ENCODE results near the gene CCDC97.

The CCDC97 gene

DNA sequence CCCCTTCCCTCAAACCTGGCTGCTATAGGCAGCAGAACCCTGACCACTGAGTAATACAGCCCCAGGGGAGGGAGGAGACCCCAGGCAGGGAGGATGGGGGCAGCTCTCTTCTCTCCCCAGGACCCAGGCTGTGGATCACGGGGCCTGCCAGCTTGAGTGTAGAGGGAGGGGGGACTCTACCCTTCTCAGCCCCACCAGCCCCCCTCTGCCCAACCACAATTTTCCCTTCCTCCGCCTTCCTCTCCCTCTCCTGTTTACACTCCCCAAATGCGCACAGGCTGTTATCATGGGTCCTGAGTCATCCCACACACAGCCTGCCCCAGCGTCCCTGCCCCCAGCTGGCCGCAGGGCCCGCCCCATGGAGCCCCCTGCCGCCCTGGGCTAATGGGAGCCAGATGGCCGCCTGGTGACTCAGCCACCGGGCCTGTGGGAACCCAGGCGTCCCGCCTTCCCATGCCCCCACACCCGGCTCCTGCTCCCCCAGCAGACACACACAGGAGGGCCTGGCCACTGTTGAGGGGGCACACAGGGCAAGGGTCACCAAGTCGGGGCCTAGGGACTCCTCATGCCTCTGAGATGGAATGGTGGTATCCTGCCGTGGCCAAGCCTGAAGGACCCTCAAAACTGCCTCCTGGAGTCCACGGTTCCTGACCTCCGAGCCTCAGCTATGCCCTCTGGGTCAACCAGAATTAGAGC is 13.6 kb downstream of the CCDC97 start:
- Histone ChIP-seq H3K27ac (peak overlapping the region; percentile 61), H3K9me3 (ENCODE audit: severe bottlenecking) (no peaks in the 10 kb centered on the region), H3K27me3 (ENCODE audit: insufficient read depth, low read depth, severe bottlenecking) (no peaks in the 10 kb centered on the region), H3K4me3 (ENCODE audit: low read depth, low read length) (no peak overlapping the region), H3K36me3 (peaks cover 31% of the 10 kb centered on the region)
- TF ChIP-seq, protein P1, sequence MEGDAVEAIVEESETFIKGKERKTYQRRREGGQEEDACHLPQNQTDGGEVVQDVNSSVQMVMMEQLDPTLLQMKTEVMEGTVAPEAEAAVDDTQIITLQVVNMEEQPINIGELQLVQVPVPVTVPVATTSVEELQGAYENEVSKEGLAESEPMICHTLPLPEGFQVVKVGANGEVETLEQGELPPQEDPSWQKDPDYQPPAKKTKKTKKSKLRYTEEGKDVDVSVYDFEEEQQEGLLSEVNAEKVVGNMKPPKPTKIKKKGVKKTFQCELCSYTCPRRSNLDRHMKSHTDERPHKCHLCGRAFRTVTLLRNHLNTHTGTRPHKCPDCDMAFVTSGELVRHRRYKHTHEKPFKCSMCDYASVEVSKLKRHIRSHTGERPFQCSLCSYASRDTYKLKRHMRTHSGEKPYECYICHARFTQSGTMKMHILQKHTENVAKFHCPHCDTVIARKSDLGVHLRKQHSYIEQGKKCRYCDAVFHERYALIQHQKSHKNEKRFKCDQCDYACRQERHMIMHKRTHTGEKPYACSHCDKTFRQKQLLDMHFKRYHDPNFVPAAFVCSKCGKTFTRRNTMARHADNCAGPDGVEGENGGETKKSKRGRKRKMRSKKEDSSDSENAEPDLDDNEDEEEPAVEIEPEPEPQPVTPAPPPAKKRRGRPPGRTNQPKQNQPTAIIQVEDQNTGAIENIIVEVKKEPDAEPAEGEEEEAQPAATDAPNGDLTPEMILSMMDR (IDR thresholded peaks at IDR 0.05; ENCODE audit: low read depth, low read length) = no peak
- peak; percentile 59 for DNase-seq

DNA sequence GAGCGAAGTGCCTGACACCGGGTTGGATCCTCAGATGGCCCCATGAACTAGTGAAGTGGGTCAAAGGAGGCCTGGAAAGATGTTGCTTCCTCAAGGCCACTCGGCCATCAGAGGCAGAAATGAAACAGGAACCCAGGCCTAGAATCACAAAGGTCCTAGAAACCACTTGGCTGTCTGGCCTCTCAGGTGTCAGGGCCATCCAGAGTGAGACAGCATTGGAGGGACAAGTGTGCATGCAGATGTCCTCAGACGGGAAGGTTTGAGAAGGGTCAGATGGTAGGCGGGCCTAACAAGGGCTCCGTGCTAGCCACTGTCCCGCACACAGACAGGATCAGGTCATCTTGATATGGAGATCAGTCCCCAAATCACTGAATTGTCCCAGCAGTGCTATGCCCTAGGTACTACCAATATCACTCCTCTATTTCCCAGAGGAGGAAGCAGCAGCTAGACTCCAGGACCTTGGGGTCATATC is 14.3 kb downstream of the CCDC97 start:
- H3K9me3 ChIP-seq (ENCODE audit: severe bottlenecking) = no peaks in the 10 kb centered on the region
- peaks cover 24% of the 10 kb centered on the region for H3K36me3 ChIP-seq
- no peak overlapping the region for H3K4me3 ChIP-seq (ENCODE audit: low read depth, low read length)
- H3K27ac ChIP-seq = peak overlapping the region; percentile 61
- DNase-seq = no peak
- H3K27me3 ChIP-seq (ENCODE audit: insufficient read depth, low read depth, severe bottlenecking) = no peaks in the 10 kb centered on the region
- TF ChIP-seq, protein P1 (IDR thresholded peaks at IDR 0.05; ENCODE audit: low read depth, low read length) = no peak

DNA sequence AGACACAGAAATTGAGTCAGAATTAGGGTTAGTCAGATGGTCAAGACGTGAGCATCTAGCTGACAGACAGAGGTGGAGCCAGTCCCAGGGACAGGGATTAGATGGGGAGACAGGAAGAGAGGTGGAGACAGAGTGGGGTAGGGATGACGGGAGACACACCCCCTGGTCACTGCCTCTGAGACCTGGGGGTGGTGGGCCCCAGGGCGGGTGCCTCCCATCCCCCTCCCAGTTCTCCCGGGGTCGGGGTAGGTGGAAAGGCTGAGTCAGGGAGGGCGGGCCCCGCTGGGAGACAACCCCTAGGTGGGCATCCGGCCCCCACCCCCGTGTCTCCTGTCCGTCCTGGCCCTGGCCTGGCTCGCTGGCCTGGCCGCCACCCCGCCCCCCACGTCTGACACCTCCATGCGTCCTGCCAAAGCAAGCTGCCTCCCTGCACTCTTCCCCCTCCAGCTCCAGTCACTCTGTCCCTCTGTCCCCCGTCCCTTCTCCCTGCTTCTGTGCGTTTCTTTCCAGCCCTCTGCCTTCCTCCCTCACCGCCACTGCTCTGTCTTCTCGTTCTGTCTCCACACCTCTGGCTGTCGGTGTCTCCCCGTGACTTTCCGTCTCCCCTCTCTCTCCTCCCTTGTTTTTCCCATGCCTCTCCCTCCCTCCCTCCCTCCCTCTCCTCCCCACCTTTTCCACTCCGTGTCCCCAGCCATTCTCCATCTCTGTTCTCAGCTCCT is 15.1 kb downstream of the CCDC97 start:
- Histone ChIP-seq H3K9me3 (ENCODE audit: severe bottlenecking) (no peaks in the 10 kb centered on the region), H3K27me3 (ENCODE audit: insufficient read depth, low read depth, severe bottlenecking) (no peaks in the 10 kb centered on the region), H3K4me3 (ENCODE audit: low read depth, low read length) (no peak overlapping the region; the same call in 1 of the 2 replicates), H3K36me3 (peaks cover 20% of the 10 kb centered on the region), H3K27ac (no peak overlapping the region)
- TF ChIP-seq, protein P1 (IDR thresholded peaks at IDR 0.05; ENCODE audit: low read depth, low read length) = no peak
- peak; percentile 66 for DNase-seq

DNA sequence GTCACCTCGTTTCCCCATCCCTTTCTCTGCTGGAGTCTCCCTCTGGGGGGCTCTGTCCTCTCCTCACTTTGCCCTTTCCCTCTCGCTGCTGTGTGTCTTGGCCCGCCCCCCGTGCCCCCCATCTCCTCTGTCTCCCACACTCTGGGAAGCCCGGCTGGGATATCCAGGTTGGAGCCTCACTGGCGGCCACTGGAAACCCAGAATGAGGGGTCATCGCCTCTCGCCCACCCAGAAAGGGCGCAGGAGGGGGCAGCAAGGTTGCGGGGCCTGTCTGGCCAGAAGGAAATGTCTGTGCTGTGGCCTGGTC is 15.6 kb downstream of the CCDC97 start:
- Histone ChIP-seq H3K27me3 (ENCODE audit: insufficient read depth, low read depth, severe bottlenecking) (no peaks in the 10 kb centered on the region), H3K4me3 (ENCODE audit: low read depth, low read length) (no peak overlapping the region), H3K27ac (no peak overlapping the region), H3K9me3 (ENCODE audit: severe bottlenecking) (no peaks in the 10 kb centered on the region), H3K36me3 (peaks cover 17% of the 10 kb centered on the region)
- TF ChIP-seq, protein P1 (IDR thresholded peaks at IDR 0.05; ENCODE audit: low read depth, low read length) = no peak
- DNase-seq = no peak

DNA sequence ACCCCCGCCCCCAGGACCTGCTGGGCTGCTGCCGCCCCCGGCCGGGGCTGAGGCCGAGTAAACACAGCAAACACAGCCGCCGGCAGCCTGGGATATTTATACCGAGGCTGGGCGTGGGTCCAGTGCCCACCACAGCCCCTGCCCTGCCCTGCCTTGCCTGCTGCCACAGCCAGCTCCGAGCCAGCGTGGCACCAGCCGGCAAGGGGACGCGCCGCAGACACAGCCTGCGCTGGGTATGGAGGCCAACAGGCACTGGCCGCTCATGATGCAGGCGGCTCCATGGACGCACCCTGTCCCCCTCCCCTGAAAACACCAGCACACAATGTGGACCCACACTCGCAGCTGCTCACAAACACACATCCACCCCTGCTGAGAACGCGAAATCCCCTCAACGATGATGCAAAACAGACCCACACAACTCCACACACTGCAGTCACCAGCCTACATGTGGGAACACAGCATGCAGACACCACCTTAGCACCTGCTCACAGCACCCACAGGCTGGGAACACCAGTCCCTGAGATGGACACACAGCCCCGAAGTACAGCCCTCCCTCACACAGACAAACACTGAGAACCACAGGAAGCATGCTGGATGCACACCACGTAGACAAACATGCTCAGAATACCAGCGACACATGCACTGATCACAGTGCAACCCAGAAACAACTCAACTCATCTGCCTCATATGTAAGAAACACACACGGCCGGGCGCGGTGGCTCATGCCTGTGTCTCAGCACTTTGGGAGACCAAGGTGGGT is 16.2 kb downstream of the CCDC97 start:
- Histone ChIP-seq H3K27ac (no peak overlapping the region; the same call in 1 of the 2 replicates), H3K9me3 (ENCODE audit: severe bottlenecking) (no peaks in the 10 kb centered on the region), H3K36me3 (peaks cover 13% of the 10 kb centered on the region), H3K4me3 (ENCODE audit: low read depth, low read length) (no peak overlapping the region), H3K27me3 (ENCODE audit: insufficient read depth, low read depth, severe bottlenecking) (no peaks in the 10 kb centered on the region)
- DNase-seq = no peak
- TF ChIP-seq, protein P1 (IDR thresholded peaks at IDR 0.05; ENCODE audit: low read depth, low read length) = no peak
